ENCODE results near the gene PRDM16.

The PRDM16 gene

GRCh38 chr1:3168678-3169077, 99.7 kb downstream of the PRDM16 start:
- TF ChIP-seq, protein P1, sequence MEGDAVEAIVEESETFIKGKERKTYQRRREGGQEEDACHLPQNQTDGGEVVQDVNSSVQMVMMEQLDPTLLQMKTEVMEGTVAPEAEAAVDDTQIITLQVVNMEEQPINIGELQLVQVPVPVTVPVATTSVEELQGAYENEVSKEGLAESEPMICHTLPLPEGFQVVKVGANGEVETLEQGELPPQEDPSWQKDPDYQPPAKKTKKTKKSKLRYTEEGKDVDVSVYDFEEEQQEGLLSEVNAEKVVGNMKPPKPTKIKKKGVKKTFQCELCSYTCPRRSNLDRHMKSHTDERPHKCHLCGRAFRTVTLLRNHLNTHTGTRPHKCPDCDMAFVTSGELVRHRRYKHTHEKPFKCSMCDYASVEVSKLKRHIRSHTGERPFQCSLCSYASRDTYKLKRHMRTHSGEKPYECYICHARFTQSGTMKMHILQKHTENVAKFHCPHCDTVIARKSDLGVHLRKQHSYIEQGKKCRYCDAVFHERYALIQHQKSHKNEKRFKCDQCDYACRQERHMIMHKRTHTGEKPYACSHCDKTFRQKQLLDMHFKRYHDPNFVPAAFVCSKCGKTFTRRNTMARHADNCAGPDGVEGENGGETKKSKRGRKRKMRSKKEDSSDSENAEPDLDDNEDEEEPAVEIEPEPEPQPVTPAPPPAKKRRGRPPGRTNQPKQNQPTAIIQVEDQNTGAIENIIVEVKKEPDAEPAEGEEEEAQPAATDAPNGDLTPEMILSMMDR (conservative IDR thresholded peaks at IDR 0.05; ENCODE audit: low read depth), result no peak
- ChIA-PET POLR2A (ENCODE audit: low non-redundant PET) (no interaction called here), CTCF (interaction anchor here (0.6 kb wide), 1 partner anchor 242 kb away, joined by 3 read pairs; no protein-coding TSS in a partner anchor)
- no peak overlapping the region for H3K27ac ChIP-seq
- no peak for DNase-seq (ENCODE audit: low spot score)

GRCh38 chr1:3169665-3170356, 100.8 kb downstream of the PRDM16 start:
- ChIA-PET POLR2A (ENCODE audit: low non-redundant PET) (no interaction called here), CTCF (no interaction called here)
- no peak overlapping the region for H3K27ac ChIP-seq
- no peak for DNase-seq (ENCODE audit: low spot score)
- TF ChIP-seq, protein P1 (conservative IDR thresholded peaks at IDR 0.05; ENCODE audit: low read depth), result no peak

GRCh38 chr1:3170561-3171453, 101.8 kb downstream of the PRDM16 start:
- CTCF ChIA-PET, result no interaction called here
- no peak for DNase-seq (ENCODE audit: low spot score)

DNA sequence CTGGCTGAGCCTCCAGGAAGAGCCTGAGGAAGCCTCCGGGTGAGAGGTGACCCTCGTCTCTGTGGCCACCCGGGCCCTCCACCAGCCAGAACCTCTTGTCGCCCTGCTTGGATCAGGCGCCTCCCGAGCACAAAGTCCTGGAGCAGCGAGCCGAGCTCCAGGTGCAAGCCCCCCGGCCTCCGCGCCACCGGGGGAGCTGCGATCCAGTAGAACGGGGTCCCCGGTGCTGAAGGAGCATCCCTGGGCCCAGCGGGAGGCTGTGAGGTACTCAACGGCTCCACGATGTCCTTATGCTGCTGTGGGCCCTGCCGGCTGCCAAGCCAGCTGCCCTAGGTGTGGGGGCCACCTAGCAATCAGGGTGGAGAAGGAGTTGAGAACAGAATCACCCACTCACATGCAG, 102.8 kb downstream of the PRDM16 start:
- POLR2A ChIA-PET (ENCODE audit: low non-redundant PET), result no interaction called here
- DNase-seq (ENCODE audit: low spot score), result no peak

More at GRCh38 chr1:3170561-3171453, 101.8 kb downstream of the PRDM16 start:
- POLR2A ChIA-PET (ENCODE audit: low non-redundant PET), result no interaction called here
- TF ChIP-seq, protein P1 (conservative IDR thresholded peaks at IDR 0.05; ENCODE audit: low read depth), result no peak
- peak overlapping the region; percentile 51 for H3K27ac ChIP-seq

DNA sequence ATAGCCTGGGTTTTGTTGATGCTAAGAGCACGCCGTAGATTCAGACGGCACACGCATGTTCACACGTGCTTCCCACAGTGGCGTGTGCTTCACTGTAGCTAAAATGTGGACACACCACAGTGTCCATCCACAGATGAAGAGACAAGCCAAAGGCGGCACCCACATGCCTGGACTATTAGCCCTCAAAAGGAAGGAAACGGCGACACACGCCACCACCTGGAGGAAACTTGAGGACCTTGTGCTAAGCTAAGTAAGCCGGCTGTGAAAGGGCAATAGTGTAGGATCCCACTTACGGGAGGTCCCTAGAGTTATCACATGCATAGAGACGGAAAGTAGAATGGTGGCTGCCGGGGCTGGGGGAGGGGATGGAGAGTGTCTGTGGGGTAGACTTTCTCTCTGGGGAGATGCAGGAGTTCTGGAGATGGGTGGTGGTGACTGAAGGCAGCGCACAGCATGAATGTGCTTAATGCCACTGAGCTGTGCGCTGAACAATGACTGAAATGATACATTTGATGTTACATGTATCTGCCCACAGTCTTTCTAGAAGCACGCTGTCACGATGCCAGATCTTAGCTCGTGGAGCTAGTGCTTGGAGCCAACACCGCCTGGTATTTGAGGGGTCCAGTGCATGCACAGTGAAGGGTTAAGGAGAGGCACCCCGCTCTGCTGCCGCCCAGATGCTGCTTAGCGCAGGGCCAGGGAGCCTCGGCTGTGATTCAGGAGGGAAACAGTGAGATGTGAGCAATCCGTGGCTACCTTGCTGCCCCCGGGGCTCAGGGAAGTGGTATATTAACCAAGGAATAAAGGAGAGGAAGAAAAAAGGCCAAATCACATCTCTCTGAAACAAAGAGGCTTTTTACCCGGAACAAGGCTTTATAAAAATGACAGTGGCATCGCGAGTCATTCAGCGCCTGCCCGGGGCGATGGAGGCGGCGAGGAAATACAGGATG, 103.7 kb downstream of the PRDM16 start:
- H3K27ac ChIP-seq, result no peak overlapping the region
- TF ChIP-seq, protein P1 (conservative IDR thresholded peaks at IDR 0.05; ENCODE audit: low read depth), result no peak
- ChIA-PET POLR2A (ENCODE audit: low non-redundant PET) (no interaction called here), CTCF (no interaction called here)
- no peak for DNase-seq (ENCODE audit: low spot score)

More for the DNA sequence above, 102.8 kb downstream of the PRDM16 start:
- H3K27ac ChIP-seq, result no peak overlapping the region
- TF ChIP-seq, protein P1 (conservative IDR thresholded peaks at IDR 0.05; ENCODE audit: low read depth), result no peak
- CTCF ChIA-PET, result no interaction called here
